Ovary (tissue), 3 donors: Measurements from ENCODE around the gene C20orf173.

Experiments used
- POLR2A ChIP-seq: fragments of 450-650 bp; IDR thresholded peaks from one replicate; pipeline ENCODE4 v1.6.1; 2017; ENCODE audit warnings: antibody characterized with exemption, mild to moderate bottlenecking, moderate library complexity
- TF ChIP-seq, protein P1 (sequence below), 3 donors: fragments of 450-650 bp in 2 of 3; fragments of 200-600 bp in 1 of 3; IDR thresholded peaks; one replicate each; pipeline versions ENCODE4 v1.5.1 to v1.8.0; 2016 to 2022; ENCODE audit warnings: antibody characterized with exemption in 3 of 3, mild to moderate bottlenecking in 1 of 3
- donor health status: DM: no; HTN: no; CAD: no.

DNA sequence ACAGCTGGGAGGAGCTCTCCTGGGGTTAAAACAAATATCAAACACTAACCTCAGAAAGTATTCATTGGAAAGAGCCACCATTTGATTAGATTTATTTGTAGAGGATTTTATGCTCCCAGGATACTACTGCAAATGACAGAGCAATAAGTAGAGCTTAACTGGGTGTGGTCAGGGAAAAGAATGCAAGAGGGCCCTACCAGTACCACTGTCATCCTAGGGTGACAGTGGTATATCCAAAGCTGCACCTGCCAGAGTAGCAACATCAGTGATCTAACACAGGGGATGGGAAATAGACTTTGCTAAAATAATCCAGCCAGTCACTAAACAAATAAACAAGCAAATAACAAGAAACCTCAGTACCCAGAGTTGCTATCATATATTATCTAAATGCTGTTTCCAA is 42.1 kb upstream of the C20orf173 start:
- TF ChIP-seq, protein P1, sequence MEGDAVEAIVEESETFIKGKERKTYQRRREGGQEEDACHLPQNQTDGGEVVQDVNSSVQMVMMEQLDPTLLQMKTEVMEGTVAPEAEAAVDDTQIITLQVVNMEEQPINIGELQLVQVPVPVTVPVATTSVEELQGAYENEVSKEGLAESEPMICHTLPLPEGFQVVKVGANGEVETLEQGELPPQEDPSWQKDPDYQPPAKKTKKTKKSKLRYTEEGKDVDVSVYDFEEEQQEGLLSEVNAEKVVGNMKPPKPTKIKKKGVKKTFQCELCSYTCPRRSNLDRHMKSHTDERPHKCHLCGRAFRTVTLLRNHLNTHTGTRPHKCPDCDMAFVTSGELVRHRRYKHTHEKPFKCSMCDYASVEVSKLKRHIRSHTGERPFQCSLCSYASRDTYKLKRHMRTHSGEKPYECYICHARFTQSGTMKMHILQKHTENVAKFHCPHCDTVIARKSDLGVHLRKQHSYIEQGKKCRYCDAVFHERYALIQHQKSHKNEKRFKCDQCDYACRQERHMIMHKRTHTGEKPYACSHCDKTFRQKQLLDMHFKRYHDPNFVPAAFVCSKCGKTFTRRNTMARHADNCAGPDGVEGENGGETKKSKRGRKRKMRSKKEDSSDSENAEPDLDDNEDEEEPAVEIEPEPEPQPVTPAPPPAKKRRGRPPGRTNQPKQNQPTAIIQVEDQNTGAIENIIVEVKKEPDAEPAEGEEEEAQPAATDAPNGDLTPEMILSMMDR (IDR thresholded peaks at IDR 0.05) = no peak
- TF ChIP-seq POLR2A = no peak
